Mucosa of descending colon (tissue), 3 donors: Measurements from ENCODE around the gene SEC23IP. TPM values are rescaled to one million over a fixed set of nuclear protein-coding genes. Genes with fewer than 3 reads are reported as not detected.

Experiments
- ATAC-seq: fragments of 200-7000 bp; cut with Tn5 transposase; one replicate; pipeline ENCODE4 v1.9.1; 2020; ENCODE audit warnings: mild to moderate bottlenecking, moderate library complexity
- DNase-seq, 3 donors: peaks; one replicate each; pipeline ENCODE4 v3.0.0-alpha.2; 2020
- H3K36me3 ChIP-seq: fragments of 200-600 bp; one replicate; pipeline ENCODE4 v1.8.0; 2021; ENCODE audit warnings: low read depth, mild to moderate bottlenecking
- H3K4me1 ChIP-seq: fragments of 200-600 bp; one replicate; pipeline ENCODE4 v1.8.0; 2021; ENCODE audit warnings: low read depth, mild to moderate bottlenecking
- H3K4me3 ChIP-seq: fragments of 200-600 bp; one replicate; pipeline ENCODE4 v1.8.0; 2021; ENCODE audit warnings: mild to moderate bottlenecking
- H3K9me3 ChIP-seq: fragments of 200-600 bp; one replicate; pipeline ENCODE4 v1.8.0; 2021; ENCODE audit warnings: mild to moderate bottlenecking
- intact Hi-C, 2 donors: fragments of 100-400 bp; cut with DNase I in 1 of 2; cut with micrococcal nuclease in 1 of 2; formaldehyde crosslinking; loops; one replicate each; pipeline versions ENCODE4 v1.11.0 to v1.11.1; 2022; cut with DNase I, micrococcal nuclease
- total RNA-seq, 3 donors: library from RNA; stranded (reverse); fragmentation: NEBNext Ultra II Directional in 2 of 3; extraction: Animal tissue kit (Norgen Biotek cat#: 25700) in 2 of 3; gene quantifications; one replicate each; pipeline versions ENCODE4 v1.2.1 to v1.2.4, GENCODE V29; 2021 to 2023
- TF ChIP-seq, protein P1 (sequence below): fragments of 200-600 bp; IDR thresholded peaks from one replicate; pipeline ENCODE4 v1.8.0; 2022; ENCODE audit warnings: antibody characterized with exemption, mild to moderate bottlenecking
- donor health status: DM: no; HTN: no; CAD: no; lungs with moderate emphysema.
- donor health status: DM: no; HTN: no; CAD: no.
- donor health status: DM: no; HTN: yes; CAD: no.

Gene SEC23IP
- total RNA-seq, 3 donors from 2014 or later = 50.9 to 67.7 (median 66.3) TPM

- ATAC-seq = no peak
- Histone ChIP-seq H3K4me1 (no peaks in the 10 kb centered on the region), H3K36me3 (no peaks in the 10 kb centered on the region), H3K4me3 (no peak overlapping the region), H3K9me3 (no peaks in the 10 kb centered on the region)
- intact Hi-C loops = no loop called here
- TF ChIP-seq, protein P1, sequence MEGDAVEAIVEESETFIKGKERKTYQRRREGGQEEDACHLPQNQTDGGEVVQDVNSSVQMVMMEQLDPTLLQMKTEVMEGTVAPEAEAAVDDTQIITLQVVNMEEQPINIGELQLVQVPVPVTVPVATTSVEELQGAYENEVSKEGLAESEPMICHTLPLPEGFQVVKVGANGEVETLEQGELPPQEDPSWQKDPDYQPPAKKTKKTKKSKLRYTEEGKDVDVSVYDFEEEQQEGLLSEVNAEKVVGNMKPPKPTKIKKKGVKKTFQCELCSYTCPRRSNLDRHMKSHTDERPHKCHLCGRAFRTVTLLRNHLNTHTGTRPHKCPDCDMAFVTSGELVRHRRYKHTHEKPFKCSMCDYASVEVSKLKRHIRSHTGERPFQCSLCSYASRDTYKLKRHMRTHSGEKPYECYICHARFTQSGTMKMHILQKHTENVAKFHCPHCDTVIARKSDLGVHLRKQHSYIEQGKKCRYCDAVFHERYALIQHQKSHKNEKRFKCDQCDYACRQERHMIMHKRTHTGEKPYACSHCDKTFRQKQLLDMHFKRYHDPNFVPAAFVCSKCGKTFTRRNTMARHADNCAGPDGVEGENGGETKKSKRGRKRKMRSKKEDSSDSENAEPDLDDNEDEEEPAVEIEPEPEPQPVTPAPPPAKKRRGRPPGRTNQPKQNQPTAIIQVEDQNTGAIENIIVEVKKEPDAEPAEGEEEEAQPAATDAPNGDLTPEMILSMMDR = no peak
- DNase-seq = no peak
These were observed 50.4 kb downstream of the SEC23IP start for GRCh38 chr10:119942973-119943372.

DNA sequence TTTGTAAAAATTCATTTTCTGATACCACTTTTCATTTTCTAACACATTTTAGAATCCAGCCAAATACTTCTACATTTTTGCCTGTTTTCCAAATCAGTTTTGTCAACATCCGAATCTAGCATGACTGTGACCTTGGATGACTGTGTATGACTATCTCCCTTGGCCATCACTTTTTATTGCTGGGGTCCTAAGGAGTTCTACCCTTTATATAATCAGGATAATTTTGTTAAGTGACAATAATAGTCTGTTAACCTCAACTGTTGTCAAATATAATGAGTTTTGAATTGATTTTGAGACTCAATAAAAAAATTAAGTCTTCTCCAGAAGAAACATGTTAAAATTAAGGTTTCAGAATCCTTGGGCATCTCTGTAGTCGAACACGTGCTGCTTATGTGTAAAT lies 53.3 kb downstream of the SEC23IP start:
- no peak for DNase-seq
- Histone ChIP-seq H3K36me3 (no peaks in the 10 kb centered on the region), H3K9me3 (no peaks in the 10 kb centered on the region), H3K4me3 (no peak overlapping the region), H3K4me1 (no peaks in the 10 kb centered on the region)
- intact Hi-C loops = no loop called here
- TF ChIP-seq, protein P1 = no peak
- no peak for ATAC-seq

- intact Hi-C loops = no loop called here
- ATAC-seq (no peak), DNase-seq (no peak)
- TF ChIP-seq, protein P1 = no peak
- Histone ChIP-seq H3K9me3 (no peaks in the 10 kb centered on the region), H3K36me3 (no peaks in the 10 kb centered on the region), H3K4me3 (no peak overlapping the region), H3K4me1 (no peaks in the 10 kb centered on the region)
These were observed 54.8 kb downstream of the SEC23IP start for GRCh38 chr10:119947300-119947699.

- Histone ChIP-seq H3K36me3 (no peaks in the 10 kb centered on the region), H3K9me3 (no peaks in the 10 kb centered on the region), H3K4me1 (no peaks in the 10 kb centered on the region), H3K4me3 (no peak overlapping the region)
- DNase-seq = no peak
- TF ChIP-seq, protein P1 = no peak
- ATAC-seq = no peak
- intact Hi-C loops = no loop called here
These were observed 64.9 kb downstream of the SEC23IP start for GRCh38 chr10:119957451-119957850.

- Histone ChIP-seq H3K4me1 (no peaks in the 10 kb centered on the region), H3K36me3 (no peaks in the 10 kb centered on the region), H3K9me3 (peaks cover 5% of the 10 kb centered on the region), H3K4me3 (no peak overlapping the region)
- ATAC-seq = no peak
- no peak for DNase-seq
- TF ChIP-seq, protein P1 = no peak
- intact Hi-C loops = no loop called here
These were observed 70.3 kb downstream of the SEC23IP start for GRCh38 chr10:119962837-119963236.

- DNase-seq = no peak
- Histone ChIP-seq H3K9me3 (peaks cover 5% of the 10 kb centered on the region), H3K36me3 (no peaks in the 10 kb centered on the region), H3K4me3 (no peak overlapping the region), H3K4me1 (no peaks in the 10 kb centered on the region)
- TF ChIP-seq, protein P1 = no peak
- no peak for ATAC-seq
- intact Hi-C loops = no loop called here
These were observed 74.5 kb downstream of the SEC23IP start for GRCh38 chr10:119967066-119967465.
